GM03348 (cell line): ENCODE results near the gene GALNS.
"Not testable (repeated sequence)": the region's sequence is repeated elsewhere in the genome, so short reads cannot be mapped to it uniquely, and the experiment has no call there.

Experiments
- DNase-seq: peaks from one replicate; pipeline ENCODE4 v3.0.0; 2012; ENCODE audit warnings: low spot score

Gene GALNS

GRCh38 chr16:88804552-88805339 lies 52.0 kb downstream of the GALNS start:
- no peak for DNase-seq

- DNase-seq = no peak
Observed at GRCh38 chr16:88804173-88804551, 52.6 kb downstream of the GALNS start.

GRCh38 chr16:88803264-88803987 lies 53.3 kb downstream of the GALNS start, which contains the start of gene CDT1:
TSS of gene CDT1 (plus strand) at chr16:88803789. CDS start at chr16:88803832, 43 bp downstream.
- DNase-seq = peak; percentile 100

GRCh38 chr16:88800277-88800592 lies 56.5 kb downstream of the GALNS start:
- no peak for DNase-seq

GRCh38 chr16:88799569-88800276 lies 57.0 kb downstream of the GALNS start:
- no peak for DNase-seq

GRCh38 chr16:88798772-88799455 lies 57.8 kb downstream of the GALNS start:
- DNase-seq = no peak

- DNase-seq = no peak
Observed at GRCh38 chr16:88798073-88798472, 58.7 kb downstream of the GALNS start.

- no peak for DNase-seq
Observed at GRCh38 chr16:88796278-88796677, 60.5 kb downstream of the GALNS start.

GRCh38 chr16:88793251-88793954 lies 63.3 kb downstream of the GALNS start:
- DNase-seq = no peak

GRCh38 chr16:88792668-88793250 lies 64.0 kb downstream of the GALNS start:
- DNase-seq = no peak

GRCh38 chr16:88792078-88792550 lies 64.6 kb downstream of the GALNS start:
- DNase-seq = no peak

- peak; percentile 41 for DNase-seq
Observed at GRCh38 chr16:88790312-88791211, 66.2 kb downstream of the GALNS start.

- no peak for DNase-seq
Observed at GRCh38 chr16:88789594-88789993, 67.2 kb downstream of the GALNS start.

- DNase-seq = not testable (repeated sequence)
Observed at GRCh38 chr16:88788749-88789148, 68.0 kb downstream of the GALNS start.

- no peak for DNase-seq
Observed at GRCh38 chr16:88787579-88788314, 69.0 kb downstream of the GALNS start.

- peak; percentile 92 for DNase-seq
Observed at GRCh38 chr16:88785106-88785924, 71.4 kb downstream of the GALNS start, which contains the start of gene PIEZO1. TSS of gene PIEZO1 (minus strand) at chr16:88785220. CDS start at chr16:88784964, 256 bp downstream.

- DNase-seq = no peak
Observed at GRCh38 chr16:88784856-88785105, 72.0 kb downstream of the GALNS start.

- DNase-seq = peak; percentile 90
Observed at GRCh38 chr16:88784074-88784855, 72.5 kb downstream of the GALNS start.
